ENCODE measurements around the gene WIPF2. TPM values are rescaled to one million over a fixed set of nuclear protein-coding genes. Genes with fewer than 3 reads are reported as not detected.

The WIPF2 gene
- total RNA-seq, 1 donor from 2014 or later = 8.5 TPM

DNA sequence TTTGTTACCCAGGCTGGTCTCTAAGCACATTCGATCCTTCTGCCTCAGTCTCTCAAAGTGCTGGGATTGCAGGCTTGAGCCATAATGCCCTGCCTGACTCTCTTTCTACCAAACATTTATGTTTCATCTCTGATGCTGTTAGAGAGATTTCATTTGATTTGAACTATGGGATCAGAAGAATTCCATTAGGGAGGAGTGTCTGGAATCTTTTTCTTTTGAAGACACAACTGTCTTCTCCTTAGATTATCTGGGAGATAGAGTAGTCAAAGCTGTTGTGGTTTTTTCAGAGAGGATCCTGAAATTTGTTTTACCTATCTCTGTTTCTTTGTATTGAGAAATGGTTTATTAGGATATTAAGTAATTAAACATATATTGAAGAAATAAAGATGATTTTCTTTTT, 29.4 kb downstream of the WIPF2 start:
- no peak for DNase-seq

DNA sequence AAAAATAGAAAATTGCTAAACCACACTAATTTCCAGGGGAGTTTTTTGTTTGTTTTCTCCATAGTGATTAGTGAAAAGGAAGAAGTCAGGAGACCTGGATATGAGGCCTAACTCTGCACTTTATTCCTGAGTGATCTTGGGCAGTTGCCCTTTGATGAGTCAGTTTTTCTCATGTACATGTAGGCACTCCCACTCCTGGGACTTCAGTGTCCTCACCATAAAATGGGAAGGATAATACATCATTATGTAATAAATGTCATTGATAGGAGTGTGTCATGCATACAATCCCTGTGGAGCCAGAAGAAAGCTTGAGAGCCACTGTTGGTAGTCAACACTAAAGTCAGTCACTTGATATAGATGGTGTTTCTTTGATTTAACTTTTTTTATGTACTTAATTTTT, 32.5 kb downstream of the WIPF2 start:
- DNase-seq = peak; percentile 87

DNA sequence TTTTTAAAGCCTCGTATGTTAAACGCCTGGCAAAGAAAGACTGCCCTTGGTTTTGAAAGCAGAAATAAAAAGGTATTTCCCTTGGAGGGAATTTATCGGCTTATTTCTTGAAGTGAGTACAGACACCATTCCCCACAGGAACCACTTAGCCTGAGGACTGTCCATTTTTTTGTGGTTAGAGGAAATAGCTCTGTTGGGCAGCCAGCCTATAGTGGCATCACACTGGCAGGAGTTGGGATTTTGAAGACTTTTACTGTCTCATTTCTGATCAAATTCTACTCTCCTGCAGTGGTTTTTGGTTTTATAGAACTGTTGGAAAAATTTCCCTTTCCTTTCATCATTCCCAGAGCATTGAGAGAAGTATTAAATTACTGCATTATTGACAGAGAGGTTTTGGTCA, 34.5 kb downstream of the WIPF2 start:
- DNase-seq = no peak

DNA sequence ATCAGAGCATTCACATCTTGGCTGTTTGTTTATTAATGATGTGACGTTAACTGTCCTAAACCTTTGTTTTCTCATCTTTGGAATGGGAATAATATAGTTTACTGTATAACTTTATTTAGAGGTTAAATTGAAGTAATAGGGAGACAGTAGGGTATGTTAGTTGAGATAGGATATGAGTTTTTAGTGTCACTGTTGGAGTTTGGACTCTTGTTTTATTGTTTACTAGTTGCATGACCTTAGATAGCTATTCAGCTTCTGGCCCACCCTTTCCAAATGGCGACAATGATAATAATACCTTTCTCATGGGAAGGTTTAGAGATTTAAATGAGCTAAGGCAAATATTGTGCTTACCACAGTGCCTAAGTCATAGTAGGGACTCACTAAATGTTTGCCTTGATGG, 40.4 kb downstream of the WIPF2 start:
- no peak for DNase-seq

DNA sequence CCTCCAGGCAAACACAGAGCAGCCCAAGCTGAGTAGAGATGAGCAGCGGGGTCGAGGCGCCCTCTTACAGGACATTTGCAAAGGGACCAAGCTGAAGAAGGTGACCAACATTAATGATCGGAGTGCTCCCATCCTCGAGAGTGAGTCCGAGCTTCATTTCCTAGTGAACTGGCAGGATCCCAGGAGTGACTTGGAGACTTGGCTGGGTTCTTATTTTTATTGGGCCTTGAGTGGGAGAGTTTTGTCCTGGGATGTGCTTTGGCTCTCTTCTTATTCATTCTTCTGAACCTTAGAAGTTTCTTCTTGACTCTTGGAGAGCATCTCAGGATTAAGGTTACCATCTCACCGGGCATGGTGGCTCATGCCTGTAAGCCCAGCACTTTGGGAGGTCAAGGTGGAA, 41.4 kb downstream of the WIPF2 start:
- no peak for DNase-seq

DNA sequence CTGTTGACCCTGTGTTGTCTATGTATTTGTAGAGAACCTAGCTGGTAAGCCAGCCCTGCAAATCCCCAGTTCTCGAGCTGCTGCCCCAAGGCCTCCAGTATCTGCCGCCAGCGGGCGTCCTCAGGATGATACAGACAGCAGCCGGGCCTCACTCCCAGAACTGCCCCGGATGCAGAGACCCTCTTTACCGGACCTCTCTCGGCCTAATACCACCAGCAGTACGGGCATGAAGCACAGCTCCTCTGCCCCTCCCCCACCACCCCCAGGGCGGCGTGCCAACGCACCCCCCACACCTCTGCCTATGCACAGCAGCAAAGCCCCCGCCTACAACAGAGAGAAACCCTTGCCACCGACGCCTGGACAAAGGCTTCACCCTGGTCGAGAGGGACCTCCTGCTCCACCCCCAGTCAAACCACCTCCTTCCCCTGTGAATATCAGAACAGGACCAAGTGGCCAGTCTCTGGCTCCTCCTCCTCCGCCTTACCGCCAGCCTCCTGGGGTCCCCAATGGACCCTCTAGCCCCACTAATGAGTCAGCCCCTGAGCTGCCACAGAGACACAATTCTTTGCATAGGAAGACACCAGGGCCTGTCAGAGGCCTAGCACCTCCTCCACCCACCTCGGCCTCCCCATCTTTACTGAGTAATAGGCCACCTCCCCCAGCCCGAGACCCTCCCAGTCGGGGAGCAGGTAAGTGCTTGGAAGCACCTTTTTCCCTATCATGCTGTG, 45.5 kb downstream of the WIPF2 start:
- DNase-seq = no peak

DNA sequence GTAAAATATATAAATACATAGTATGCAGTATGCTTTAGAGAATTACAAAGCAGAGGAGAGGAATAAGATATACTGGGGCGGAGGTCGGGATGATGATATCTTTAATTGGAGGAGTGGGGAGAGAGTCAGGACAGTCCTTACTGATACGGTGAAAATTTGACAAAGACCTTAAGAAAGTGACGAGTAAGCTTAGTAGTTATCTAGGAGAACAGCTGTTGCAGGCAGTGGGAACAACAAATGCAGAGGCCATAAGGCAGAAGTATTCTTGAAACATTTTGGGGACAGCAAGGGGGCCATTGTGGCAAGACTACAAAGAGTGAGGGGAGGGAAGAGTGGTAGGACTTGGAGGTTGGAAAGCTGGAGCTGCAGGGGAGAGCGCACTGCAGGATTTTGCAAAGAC, 46.2 kb downstream of the WIPF2 start:
- no peak for DNase-seq

DNA sequence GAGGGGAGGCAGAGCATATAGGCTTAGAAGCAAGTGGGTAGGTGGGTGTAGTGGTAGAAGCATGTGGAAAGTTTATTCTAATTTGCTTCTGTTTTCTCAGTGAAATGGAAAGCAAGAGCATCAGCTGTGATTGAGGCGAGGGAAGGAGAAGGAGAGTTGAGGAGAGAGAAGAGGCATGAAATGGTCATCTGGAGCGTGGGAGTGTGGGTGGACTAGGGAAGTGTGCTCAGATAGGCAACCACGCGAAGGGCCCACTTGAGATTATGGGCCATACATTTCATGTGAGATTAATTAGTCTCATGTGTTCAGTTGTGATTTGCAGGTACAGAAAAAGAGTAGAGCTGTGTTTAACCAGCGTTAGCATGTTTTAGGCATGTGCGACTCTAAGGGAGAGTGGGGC, 47.8 kb downstream of the WIPF2 start:
- no peak for DNase-seq

DNA sequence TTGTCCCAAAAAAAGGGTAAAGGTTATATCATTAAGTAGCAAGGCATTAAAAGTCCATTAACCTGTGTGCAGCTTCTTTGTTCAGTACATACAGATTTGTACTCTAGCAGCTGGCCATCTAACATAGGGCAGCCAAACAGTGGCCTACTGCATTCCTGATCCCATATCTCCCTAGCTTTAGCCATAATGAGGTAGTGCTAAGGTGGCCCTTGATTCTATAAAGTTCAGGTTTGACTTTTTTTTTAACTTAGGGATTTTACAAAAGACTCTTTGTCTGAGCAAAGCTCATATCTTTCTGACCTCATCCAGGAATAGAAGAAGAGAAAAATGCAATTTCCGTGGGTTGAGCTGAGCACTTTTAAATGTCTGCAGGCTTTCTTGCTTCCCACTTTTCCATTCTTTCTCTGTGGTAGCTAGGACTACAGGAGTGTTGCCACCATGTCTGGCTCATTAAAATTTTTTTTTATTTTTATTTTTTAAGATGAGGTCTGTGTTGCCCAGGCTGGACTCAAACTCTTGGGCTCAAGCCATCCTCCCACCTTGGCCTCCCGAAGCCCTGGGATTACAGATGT, 49.1 kb downstream of the WIPF2 start:
- no peak for DNase-seq

DNA sequence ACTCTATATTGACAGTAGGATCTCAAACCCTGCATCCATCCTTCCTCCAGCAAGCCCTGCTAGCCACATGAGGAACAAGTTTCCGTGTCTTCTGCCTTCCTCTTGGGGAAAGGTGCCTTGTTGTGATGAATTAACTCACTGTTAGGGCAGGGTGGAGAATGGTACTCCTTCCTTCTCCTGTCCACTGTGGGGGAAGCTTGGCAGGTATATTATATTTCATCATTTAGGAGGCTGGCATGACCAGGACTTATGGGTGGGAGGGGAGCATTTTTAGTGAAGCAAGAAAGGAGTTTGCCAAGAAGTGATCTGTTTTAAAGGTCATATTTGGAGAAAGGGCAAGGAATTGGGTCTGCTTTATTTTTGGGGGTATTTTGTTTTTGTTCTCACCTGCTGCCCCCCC, 59.3 kb downstream of the WIPF2 start:
- no peak for DNase-seq

DNA sequence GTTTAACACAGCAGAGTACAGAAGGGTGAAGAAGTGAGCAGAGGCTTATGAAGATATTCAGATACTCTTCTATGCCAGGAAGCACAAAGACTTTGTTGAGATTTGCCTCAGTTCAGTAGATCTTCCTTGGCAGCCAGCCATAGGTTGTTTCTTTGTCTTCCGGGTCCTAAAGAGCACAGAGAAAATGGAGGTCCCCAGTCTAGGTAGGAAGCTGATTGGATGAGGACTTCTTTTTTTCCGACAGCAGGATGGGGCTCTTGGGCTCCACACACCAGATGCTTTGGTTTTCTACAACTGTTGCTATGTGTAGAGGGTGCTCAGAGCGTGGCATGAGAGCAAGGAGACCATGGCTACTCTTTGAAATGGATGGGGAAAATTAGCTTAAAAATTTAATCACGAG, 60.3 kb downstream of the WIPF2 start:
- no peak for DNase-seq

DNA sequence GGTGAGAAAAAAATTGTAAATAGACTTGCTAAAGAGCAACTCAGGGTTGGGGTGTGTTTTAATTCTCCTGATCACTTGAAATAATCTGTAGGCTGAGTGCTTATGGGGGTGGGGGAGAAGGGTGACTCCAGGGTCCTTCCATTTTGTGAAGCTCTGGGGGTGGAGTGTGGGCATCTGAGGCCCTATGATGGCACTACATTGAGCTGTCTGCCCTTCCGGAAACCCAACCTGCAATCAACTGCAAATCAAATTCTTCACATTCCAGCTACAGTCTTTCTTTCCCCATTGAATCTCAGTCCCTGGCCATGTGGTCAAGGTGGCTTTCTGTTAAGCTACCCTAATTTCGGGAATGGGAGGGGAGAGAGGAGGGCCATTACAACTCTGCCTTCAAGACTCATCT, 62.6 kb downstream of the WIPF2 start:
- DNase-seq = no peak

DNA sequence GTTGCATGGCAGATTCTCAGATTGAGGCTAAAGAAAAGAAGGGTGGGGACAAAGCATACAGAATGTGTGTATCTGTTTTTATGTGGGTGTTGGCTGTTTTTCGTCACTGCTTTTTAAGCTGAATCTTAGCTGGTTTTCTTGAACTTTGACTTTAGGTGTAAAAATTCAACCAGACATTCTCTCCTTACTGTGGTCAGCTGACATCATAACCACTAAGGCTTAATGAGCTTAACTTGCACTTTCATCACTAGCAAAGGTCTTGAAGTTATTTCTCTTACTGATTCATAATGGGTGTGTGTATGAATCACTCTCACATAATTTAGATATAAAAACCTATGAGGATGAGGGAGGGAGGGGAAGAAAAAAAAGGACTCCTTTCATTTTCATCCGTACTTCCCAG, 64.6 kb downstream of the WIPF2 start:
- DNase-seq = peak; percentile 53

DNA sequence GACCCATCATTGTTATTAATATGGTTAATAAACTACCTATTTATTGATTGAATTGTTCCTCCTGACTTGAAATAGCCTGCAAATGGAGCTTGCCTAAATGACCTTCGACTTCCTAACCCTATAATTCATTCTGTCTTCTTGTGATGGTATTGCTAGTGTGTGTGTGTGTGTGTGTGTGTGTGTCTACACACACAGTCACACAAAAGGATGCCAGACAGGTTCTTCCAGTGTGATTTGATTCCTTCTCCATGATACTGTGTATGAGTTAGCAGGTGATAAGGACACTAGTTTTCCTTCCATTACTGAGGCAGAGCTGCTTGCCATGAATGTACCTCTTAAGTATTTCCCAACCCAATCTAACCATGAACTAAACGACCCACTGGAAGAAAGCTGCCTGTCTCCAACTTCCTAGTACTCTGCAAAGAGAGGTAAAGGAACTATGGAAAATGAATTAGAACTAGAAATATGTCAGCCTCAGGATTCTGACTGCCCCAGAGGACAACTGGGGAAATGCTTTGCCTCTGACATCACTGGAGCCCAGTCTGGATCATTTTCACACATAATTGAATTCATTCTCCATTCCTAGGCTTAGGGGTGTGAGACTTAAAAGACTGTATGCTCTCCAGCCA, 65.1 kb downstream of the WIPF2 start:
- peak; percentile 74 for DNase-seq

DNA sequence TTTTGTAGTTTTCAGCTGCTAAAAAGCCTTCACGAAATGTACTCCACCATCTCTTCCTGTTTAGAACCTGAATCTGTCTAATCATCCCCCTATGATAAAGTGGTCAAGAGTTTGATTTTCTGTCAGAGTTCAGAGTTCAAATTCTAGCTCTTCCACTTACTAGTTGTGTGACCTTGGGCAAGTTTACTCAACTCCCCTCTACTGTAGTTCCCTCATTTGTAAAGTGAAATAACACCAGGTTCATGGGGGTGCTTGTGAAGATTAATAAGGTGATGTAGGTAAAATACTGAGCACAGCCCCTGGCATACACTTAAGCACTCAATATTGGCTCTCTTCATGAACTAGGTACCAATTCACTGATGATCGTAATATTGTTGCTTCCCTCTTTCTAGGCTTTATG, 67.4 kb downstream of the WIPF2 start:
- DNase-seq = no peak

DNA sequence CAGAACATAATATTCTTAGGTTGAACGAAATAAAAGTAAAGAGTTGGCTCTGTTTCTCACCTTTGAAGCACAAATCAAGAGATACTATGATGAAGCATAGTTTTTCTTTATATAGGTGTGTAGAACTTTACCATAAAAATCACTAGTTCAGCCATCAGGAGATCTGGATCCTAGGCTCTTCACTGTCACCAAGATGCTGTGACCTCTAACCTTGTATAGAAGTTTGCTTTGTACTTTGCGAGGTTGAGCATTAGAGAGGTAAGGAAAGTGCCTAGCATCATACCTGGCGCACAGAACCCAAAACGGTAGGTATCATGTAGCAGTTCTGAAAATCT, 68.0 kb downstream of the WIPF2 start:
- no peak for DNase-seq

DNA sequence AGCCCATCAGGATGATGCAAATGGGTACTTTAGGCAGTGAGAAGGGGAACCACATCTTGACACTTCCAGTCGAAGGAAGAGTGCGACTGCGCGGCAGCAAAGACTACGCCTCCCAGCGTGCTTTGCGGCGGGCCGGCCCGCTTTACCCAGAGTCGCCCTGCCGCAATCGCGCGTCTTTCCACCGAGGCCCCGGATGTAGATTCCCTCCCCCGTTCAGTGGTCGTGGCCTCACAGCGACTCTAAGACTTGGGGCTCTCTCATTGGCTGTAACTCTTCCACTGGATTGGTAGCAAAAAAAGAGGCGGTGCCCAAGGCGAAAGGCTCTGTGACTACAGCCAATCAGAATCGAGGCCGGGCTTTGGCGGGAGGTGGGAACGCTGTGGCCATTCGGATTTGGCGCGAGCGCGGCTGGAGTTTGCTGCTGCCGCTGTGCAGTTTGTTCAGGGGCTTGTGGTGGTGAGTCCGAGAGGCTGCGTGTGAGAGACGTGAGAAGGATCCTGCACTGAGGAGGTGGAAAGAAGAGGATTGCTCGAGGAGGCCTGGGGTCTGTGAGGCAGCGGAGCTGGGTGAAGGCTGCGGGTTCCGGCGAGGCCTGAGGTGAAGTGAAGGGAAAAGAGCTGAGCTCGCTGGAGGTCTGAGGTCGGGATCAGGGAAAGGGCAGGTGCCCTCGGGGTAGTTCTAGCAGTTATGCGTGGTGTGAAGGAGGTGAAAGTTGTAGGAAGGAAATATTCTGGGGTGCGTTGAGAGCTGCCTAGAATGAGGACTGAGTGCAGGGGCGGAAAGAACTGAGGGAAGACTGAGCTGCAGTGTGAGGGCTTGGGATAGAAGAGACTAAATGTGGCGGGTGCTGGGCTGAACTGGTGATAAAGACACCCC, 68.6 kb downstream of the WIPF2 start, which contains the start of gene CDC6:
Gene CDC6, plus strand, starts transcription at position 386 of the 876 bp plus-strand sequence. CDS start 1,542 bp downstream, outside the sequence.
- peak; percentile 99 for DNase-seq

DNA sequence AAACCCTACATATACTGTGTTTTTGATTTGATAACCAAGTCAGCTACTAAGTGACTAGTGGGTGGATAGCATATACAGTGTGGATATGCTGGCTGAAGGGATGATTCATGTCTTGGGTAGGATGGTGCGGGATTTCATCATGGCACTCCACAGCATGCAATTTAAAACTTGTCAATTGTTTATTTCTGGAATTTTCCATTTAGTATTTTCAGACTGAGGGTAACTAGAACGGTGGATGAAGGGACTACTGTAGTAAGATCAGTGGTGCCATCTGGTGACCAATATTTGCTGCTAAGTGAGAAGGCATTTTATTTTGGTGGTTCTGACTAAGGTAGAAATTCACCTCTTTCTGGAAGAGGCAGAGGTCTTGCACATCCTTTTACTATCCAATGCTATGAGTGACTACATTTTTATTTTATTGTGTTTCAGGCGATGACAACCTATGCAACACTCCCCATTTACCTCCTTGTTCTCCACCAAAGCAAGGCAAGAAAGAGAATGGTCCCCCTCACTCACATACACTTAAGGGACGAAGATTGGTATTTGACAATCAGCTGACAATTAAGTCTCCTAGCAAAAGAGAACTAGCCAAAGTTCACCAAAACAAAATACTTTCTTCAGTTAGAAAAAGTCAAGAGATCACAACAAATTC, 71.7 kb downstream of the WIPF2 start:
- DNase-seq = peak; percentile 92

DNA sequence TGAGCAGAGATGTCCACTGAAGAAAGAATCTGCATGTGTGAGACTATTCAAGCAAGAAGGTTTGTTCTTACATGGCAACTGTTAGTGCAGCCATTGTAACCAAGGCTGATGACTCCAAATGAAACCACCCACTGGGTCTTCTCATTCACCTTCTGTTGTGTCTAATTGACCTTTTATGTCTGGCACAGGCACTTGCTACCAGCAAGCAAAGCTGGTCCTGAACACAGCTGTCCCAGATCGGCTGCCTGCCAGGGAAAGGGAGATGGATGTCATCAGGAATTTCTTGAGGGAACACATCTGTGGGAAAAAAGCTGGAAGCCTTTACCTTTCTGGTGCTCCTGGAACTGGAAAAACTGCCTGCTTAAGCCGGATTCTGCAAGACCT, 72.2 kb downstream of the WIPF2 start:
- no peak for DNase-seq

DNA sequence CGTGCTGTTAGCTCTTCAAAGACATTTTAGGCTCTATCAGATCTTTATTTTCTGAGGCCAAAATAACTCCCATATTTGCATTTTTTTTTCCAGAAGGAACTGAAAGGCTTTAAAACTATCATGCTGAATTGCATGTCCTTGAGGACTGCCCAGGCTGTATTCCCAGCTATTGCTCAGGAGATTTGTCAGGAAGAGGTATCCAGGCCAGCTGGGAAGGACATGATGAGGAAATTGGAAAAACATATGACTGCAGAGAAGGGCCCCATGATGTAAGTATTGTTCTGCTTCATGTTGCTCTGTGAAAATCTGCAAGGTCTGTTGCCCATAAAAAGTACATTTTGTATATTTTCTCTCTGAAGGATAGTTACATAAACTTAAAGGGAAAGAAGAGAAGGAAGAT, 74.3 kb downstream of the WIPF2 start:
- peak; percentile 70 for DNase-seq

DNA sequence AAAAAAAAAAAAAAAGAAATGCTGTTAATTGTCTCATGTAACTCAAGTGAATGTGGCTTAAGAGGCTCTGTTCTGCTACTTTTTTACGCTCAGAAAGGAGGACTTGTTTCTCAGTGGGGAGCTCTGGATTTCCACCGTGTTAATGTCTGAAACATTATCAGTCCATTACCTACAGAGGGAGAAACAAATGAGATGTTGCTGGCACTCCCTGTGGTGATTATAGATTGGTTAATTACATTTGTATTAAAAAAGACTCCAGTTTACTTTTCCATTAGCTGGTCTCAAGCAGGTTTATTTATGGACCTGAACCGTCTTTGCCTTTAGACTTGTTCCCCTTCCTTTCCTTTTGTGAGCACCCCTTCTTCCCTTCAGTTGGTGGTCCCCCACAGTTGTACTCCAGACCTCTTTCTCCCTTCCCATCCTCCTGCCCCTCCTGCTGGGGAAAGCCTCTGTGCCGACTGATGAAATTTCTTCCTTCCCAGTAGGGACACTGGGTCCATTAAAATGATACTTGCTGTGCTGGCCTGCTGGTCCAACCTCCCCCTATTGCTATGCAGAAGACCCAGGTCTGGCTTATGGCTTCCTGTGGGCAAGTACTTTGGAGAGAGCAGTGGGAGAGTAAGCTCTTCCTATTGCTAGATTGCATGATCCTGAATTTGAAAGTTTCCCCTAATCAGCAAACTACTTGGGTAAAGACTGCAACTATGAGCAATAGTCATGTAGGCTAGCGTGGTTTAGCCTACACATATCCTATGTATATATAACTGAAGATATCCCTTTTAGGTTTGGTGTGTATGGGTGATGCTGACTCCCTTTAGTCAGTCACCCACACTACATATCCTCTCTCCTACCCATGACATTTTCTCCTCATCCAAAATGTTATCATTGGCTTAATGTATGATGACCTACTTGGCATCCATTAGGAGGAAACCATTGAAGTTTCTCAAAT, 76.7 kb downstream of the WIPF2 start:
- no peak for DNase-seq

DNA sequence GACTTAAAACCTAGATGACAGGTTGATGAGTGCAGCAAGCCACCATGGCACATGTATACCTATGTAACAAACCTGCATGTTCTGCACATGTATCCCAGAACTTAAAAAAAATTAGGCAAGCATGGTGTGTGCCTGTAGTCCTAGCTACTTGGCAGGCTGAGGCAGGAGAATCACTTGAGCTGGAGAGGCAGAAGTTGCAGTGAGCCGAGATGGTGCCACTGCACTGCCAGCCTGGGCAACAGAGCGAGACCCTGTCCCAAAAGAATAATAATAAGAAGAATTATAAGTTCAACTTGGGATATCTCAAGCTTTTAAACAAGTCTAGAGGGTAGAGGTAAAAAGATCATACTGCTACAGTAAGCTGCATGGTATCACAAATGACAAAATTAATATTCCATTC, 78.4 kb downstream of the WIPF2 start:
- DNase-seq = no peak
